Muscle layer of colon (tissue), 2 donors: ENCODE data around the gene AFP.

Source experiments
- H3K27ac ChIP-seq: one replicate; pipeline ENCODE4 v1.7.0; 2013; ENCODE audit warnings: low read depth, mild to moderate bottlenecking, low read length, moderate library complexity
- H3K27me3 ChIP-seq, 2 donors: one replicate each; pipeline ENCODE4 v1.7.0; 2013; ENCODE audit warnings: low read length in 2 of 2, mild to moderate bottlenecking in 2 of 2; ENCODE audit not compliant: insufficient read depth in 2 of 2, control insufficient read depth in 1 of 2
- H3K36me3 ChIP-seq: one replicate; pipeline ENCODE4 v1.7.0; 2013; ENCODE audit warnings: mild to moderate bottlenecking, low read length; ENCODE audit not compliant: insufficient read depth
- H3K4me1 ChIP-seq: one replicate; pipeline ENCODE4 v1.7.0; 2013; ENCODE audit warnings: mild to moderate bottlenecking, low read length; ENCODE audit not compliant: insufficient read depth
- H3K4me3 ChIP-seq, 2 donors: one replicate each; pipeline ENCODE4 v1.7.0; 2013; ENCODE audit warnings: low read length in 2 of 2, low read depth in 1 of 2, mild to moderate bottlenecking in 1 of 2, moderate library complexity in 1 of 2
- H3K9ac ChIP-seq: one replicate; pipeline ENCODE4 v1.7.0; 2013; ENCODE audit warnings: low read length
- H3K9me3 ChIP-seq: one replicate; pipeline ENCODE4 v1.7.0; 2013; ENCODE audit warnings: mild to moderate bottlenecking, low read length
- donor health status: abdominal sarcoma.
- donor health status: Adenocarcinoma of cecum.

AFP gene

DNA sequence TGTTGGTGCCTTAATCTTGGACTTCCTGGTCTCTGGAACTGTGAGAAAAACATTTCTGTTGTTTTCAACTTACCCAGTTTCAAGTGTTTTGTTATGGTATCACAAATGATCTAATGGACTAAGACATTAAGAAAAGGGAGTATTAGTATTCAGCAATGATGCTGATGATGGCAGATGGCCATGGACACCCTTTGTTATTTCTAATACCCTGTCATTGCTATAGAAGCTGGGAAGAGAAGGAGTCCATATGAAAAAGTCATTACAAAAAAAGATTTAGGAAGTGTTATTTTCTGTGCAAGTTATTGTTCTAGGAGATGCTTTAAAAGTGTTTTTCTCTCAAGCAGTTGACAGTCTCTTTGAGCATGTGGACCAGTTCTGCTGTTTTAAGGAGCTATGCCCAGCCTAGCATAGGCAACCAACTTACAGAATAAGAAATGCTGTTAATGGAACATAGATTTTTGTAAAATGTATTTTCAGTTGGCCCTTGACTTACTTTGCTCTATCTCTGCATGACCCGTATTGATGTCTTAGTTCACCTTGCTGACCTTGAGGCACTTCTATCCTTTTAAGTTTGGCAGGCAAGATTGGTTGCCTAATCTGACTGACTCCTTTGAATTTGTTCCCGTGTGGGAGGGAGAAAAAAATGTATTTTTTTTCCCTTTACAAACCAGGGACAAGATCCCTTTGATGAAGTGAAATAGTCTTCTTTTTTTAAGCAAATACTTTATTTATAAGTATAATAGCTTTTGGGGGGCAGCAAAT lies 6.0 kb upstream of the AFP start:
- H3K4me1 ChIP-seq, result no peaks in the 10 kb centered on the region
- no peak overlapping the region for H3K27ac ChIP-seq
- no peaks in the 10 kb centered on the region for H3K27me3 ChIP-seq
- no peaks in the 10 kb centered on the region for H3K9me3 ChIP-seq
- H3K9ac ChIP-seq, result no peak overlapping the region
- no peak overlapping the region for H3K4me3 ChIP-seq
- H3K36me3 ChIP-seq, result no peaks in the 10 kb centered on the region

GRCh38 chr4:73431813-73432168 lies 4.2 kb upstream of the AFP start:
- Histone ChIP-seq H3K27me3 (no peaks in the 10 kb centered on the region), H3K36me3 (no peaks in the 10 kb centered on the region), H3K9ac (no peak overlapping the region), H3K27ac (no peak overlapping the region), H3K9me3 (no peaks in the 10 kb centered on the region), H3K4me3 (no peak overlapping the region), H3K4me1 (no peaks in the 10 kb centered on the region)

DNA sequence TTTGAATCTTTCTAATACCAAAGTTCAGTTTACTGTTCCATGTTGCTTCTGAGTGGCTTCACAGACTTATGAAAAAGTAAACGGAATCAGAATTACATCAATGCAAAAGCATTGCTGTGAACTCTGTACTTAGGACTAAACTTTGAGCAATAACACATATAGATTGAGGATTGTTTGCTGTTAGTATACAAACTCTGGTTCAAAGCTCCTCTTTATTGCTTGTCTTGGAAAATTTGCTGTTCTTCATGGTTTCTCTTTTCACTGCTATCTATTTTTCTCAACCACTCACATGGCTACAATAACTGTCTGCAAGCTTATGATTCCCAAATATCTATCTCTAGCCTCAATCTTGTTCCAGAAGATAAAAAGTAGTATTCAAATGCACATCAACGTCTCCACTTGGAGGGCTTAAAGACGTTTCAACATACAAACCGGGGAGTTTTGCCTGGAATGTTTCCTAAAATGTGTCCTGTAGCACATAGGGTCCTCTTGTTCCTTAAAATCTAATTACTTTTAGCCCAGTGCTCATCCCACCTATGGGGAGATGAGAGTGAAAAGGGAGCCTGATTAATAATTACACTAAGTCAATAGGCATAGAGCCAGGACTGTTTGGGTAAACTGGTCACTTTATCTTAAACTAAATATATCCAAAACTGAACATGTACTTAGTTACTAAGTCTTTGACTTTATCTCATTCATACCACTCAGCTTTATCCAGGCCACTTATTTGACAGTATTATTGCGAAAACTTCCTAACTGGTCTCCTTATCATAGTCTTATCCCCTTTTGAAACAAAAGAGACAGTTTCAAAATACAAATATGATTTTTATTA lies 3.6 kb upstream of the AFP start:
- no peak overlapping the region for H3K9ac ChIP-seq
- H3K36me3 ChIP-seq, result no peaks in the 10 kb centered on the region
- no peaks in the 10 kb centered on the region for H3K4me1 ChIP-seq
- no peaks in the 10 kb centered on the region for H3K27me3 ChIP-seq
- H3K27ac ChIP-seq, result no peak overlapping the region
- no peaks in the 10 kb centered on the region for H3K9me3 ChIP-seq
- H3K4me3 ChIP-seq, result no peak overlapping the region

- Histone ChIP-seq H3K27me3 (no peaks in the 10 kb centered on the region), H3K9me3 (no peaks in the 10 kb centered on the region), H3K36me3 (no peaks in the 10 kb centered on the region)
These were observed 2.9 kb upstream of the AFP start for GRCh38 chr4:73433140-73433539.

DNA sequence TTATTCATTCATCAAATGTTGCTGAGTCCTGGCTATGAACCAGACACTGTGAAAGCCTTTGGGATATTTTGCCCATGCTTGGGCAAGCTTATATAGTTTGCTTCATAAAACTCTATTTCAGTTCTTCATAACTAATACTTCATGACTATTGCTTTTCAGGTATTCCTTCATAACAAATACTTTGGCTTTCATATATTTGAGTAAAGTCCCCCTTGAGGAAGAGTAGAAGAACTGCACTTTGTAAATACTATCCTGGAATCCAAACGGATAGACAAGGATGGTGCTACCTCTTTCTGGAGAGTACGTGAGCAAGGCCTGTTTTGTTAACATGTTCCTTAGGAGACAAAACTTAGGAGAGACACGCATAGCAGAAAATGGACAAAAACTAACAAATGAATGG lies 1.7 kb upstream of the AFP start:
- H3K4me1 ChIP-seq, result no peaks in the 10 kb centered on the region
- no peaks in the 10 kb centered on the region for H3K9me3 ChIP-seq
- H3K9ac ChIP-seq, result no peak overlapping the region
- H3K27ac ChIP-seq, result no peak overlapping the region
- H3K4me3 ChIP-seq, result no peak overlapping the region
- no peaks in the 10 kb centered on the region for H3K36me3 ChIP-seq
- no peaks in the 10 kb centered on the region for H3K27me3 ChIP-seq

More at GRCh38 chr4:73433140-73433539, 2.9 kb upstream of the AFP start:
- Histone ChIP-seq H3K27ac (no peak overlapping the region), H3K4me1 (no peaks in the 10 kb centered on the region), H3K4me3 (no peak overlapping the region), H3K9ac (no peak overlapping the region)

DNA sequence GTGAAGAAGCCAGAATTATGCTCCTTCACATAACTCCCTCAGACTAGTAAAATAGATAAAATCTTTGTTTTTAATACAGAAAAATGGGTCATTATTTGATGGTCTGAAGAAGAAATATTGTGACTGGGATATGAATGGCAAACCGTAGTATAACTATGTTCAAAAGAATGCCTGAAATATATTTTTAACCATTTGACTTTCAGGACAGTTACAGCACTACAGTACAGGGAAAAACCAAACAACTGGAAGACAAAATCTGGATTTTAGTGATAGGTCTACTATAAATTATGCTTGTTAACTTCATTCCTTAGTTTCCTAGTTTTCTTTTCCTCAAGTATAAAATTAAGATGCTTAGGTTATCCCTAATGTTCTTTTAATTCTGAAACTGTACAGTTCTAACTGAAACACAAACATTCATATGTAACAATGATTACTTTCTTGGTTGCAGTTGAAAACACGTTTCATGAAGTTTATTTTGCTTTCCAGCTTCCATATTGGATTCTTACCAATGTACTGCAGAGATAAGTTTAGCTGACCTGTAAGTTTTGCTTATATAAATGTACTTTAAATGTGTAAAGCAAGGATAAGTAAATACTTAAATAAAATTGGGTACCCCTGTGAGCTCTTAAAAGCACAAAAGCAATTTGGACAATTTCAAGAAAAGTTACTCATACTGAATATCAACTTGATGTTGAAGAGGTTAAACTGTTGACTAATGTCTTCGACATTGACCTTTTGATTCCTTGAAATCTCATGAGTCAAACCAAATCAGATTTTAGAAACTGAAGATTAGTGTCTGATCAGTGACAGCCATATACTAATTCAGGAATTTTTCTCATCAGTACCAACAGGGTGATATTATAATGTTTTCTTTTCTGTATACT lies 895 bp downstream of the AFP start:
- no peak overlapping the region for H3K27ac ChIP-seq
- H3K27me3 ChIP-seq, result no peaks in the 10 kb centered on the region
- no peak overlapping the region for H3K4me3 ChIP-seq
- no peaks in the 10 kb centered on the region for H3K9me3 ChIP-seq
- no peaks in the 10 kb centered on the region for H3K36me3 ChIP-seq
- H3K4me1 ChIP-seq, result no peaks in the 10 kb centered on the region
- H3K9ac ChIP-seq, result no peak overlapping the region

DNA sequence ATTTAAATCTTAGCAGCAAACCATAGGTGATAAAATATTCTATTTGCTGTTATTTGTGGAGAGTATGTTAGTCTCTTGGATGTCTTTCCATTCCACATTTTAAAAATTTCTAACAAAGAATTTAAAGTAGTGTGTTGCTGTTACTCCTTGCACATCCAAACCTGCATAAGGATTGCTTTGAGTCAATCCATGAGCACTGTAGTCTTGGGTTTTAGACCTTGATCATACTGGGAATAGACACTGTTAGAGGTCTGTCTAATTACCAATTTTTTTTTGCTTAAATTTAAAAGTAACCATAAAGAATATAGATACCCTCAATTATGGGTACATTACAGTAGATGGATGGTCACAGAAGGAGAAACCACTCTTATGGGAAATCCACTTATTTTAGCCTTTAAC lies 1.5 kb downstream of the AFP start:
- Histone ChIP-seq H3K27me3 (no peaks in the 10 kb centered on the region), H3K9me3 (no peaks in the 10 kb centered on the region), H3K4me3 (no peak overlapping the region), H3K9ac (no peak overlapping the region), H3K36me3 (no peaks in the 10 kb centered on the region), H3K4me1 (no peaks in the 10 kb centered on the region), H3K27ac (no peak overlapping the region)

- H3K9me3 ChIP-seq, result no peaks in the 10 kb centered on the region
- no peaks in the 10 kb centered on the region for H3K36me3 ChIP-seq
- no peak overlapping the region for H3K27ac ChIP-seq
- no peaks in the 10 kb centered on the region for H3K4me1 ChIP-seq
- no peak overlapping the region for H3K4me3 ChIP-seq
- H3K27me3 ChIP-seq, result no peaks in the 10 kb centered on the region
- H3K9ac ChIP-seq, result no peak overlapping the region
These were observed 2.0 kb downstream of the AFP start for GRCh38 chr4:73438048-73438447.

DNA sequence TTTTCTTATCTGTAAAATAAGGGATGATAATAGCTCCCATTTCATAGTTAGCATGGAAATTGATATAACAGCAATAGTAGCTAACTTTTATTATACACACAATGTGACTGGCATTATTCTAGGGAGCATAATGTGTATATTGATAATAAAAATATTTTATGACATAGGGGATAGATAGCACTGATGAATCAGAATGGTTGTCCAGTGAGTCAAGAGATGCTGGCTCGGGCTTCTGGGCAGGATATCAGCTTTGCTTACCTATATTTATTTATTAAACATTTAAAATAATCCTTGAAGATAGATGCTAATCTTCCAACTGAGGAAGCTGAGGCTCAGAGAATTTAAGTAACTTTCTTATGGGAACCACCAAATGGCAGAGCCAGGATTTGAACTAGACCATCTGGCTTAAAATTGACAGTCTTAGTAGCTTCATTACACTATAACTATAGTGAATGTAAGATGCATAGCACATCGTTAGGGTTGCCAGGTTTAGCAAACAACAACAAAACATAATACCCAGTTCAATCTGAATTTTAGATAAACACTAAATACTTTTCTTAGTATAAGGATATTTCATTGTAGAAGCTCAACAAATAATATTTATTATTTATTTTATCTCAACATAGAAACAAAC lies 2.7 kb downstream of the AFP start:
- H3K36me3 ChIP-seq, result no peaks in the 10 kb centered on the region
- no peaks in the 10 kb centered on the region for H3K4me1 ChIP-seq
- H3K9ac ChIP-seq, result no peak overlapping the region
- no peak overlapping the region for H3K4me3 ChIP-seq
- no peak overlapping the region for H3K27ac ChIP-seq
- H3K27me3 ChIP-seq, result no peaks in the 10 kb centered on the region
- no peaks in the 10 kb centered on the region for H3K9me3 ChIP-seq

DNA sequence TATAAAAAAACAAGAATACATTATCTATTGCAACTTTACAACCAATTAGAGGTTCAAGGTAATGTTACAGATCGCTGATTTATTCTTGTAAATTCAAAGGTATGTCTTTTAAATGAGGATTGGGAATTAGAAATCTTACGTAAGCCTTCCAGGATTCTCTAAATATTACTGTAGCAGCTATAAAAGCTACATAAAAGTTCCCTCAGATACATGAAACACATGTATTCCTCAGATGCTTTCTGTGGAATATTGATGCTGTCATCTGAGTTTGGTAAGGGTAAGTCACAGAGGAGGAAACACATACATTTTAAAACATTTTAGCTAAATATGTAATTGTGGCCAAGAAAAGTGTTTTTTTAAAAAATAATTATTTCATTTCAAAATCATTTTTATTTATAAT lies 3.4 kb downstream of the AFP start:
- H3K9ac ChIP-seq, result no peak overlapping the region
- no peaks in the 10 kb centered on the region for H3K27me3 ChIP-seq
- H3K4me3 ChIP-seq, result no peak overlapping the region
- H3K36me3 ChIP-seq, result no peaks in the 10 kb centered on the region
- H3K9me3 ChIP-seq, result no peaks in the 10 kb centered on the region
- H3K27ac ChIP-seq, result no peak overlapping the region
- no peaks in the 10 kb centered on the region for H3K4me1 ChIP-seq

DNA sequence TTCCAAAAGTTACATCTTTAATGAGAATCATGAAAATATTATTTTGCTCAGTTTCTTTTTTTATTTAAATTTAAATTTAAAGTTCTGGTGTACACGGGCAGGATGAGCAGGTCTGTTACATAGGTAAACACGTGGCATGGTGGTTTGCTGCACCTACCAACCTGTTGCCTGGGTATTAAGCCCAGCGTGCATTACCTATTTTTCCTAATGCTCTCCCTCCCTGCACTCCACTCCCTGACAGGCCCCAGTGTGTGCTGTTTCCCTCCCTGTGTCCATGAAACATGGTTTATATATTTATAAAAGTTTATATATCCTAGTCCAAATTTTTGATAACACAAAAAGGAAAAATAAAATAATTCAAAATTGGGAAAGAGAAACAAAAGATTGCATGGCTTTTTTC lies 4.0 kb downstream of the AFP start:
- Histone ChIP-seq H3K36me3 (no peaks in the 10 kb centered on the region), H3K4me3 (no peak overlapping the region), H3K27ac (no peak overlapping the region), H3K9me3 (no peaks in the 10 kb centered on the region), H3K27me3 (no peaks in the 10 kb centered on the region), H3K4me1 (no peaks in the 10 kb centered on the region), H3K9ac (no peak overlapping the region)
